KMS-11 (cell line): Measurements from ENCODE around the gene ARID1B.

Source experiments
- H2AFZ ChIP-seq: fragments of 200-600 bp; sonication (generic); 2 replicates; pipeline ENCODE4 v1.6.1; 2016; ENCODE audit warnings: antibody characterized with exemption, mixed run types, low read depth
- H3K27ac ChIP-seq: fragments of 200-600 bp; sonication (generic); 2 replicates; pipeline ENCODE4 v1.6.1; 2016; ENCODE audit warnings: mild to moderate bottlenecking, mixed run types
- H3K27me3 ChIP-seq: fragments of 200-600 bp; sonication (generic); 2 replicates; pipeline ENCODE4 v1.6.1; 2017; ENCODE audit warnings: mild to moderate bottlenecking, low read depth, mixed run types, moderate library complexity; ENCODE audit not compliant: insufficient read depth
- H3K36me3 ChIP-seq: fragments of 200-600 bp; sonication (generic); 2 replicates; pipeline ENCODE4 v1.6.1; 2017; ENCODE audit warnings: mild to moderate bottlenecking, mixed run types; ENCODE audit not compliant: insufficient read depth
- H3K4me1 ChIP-seq: fragments of 200-600 bp; sonication (generic); 2 replicates; pipeline ENCODE4 v1.6.1; 2016; ENCODE audit warnings: mild to moderate bottlenecking, low read depth, mixed run types; ENCODE audit not compliant: poor library complexity, severe bottlenecking
- H3K4me2 ChIP-seq: fragments of 200-600 bp; sonication (generic); 2 replicates; pipeline ENCODE4 v1.7.0; 2016; ENCODE audit warnings: mild to moderate bottlenecking, mixed run types
- H3K4me3 ChIP-seq: fragments of 200-600 bp; sonication (generic); IDR thresholded peaks from 2 replicates; pipeline ENCODE4 v1.6.1; 2017; ENCODE audit warnings: low read depth, low read length, mixed read lengths; ENCODE audit not compliant: insufficient read depth
- H3K79me2 ChIP-seq: fragments of 200-600 bp; sonication (generic); 2 replicates; pipeline ENCODE4 v1.6.1; 2016; ENCODE audit warnings: low read depth, mixed run types; ENCODE audit not compliant: insufficient read depth
- H3K9ac ChIP-seq: fragments of 200-600 bp; sonication (generic); 2 replicates; pipeline ENCODE4 v1.6.1; 2016; ENCODE audit warnings: mild to moderate bottlenecking, mixed run types
- H4K20me1 ChIP-seq: fragments of 200-600 bp; sonication (generic); 2 replicates; pipeline ENCODE4 v1.6.1; 2016; ENCODE audit warnings: mild to moderate bottlenecking, mixed run types; ENCODE audit not compliant: insufficient read depth
- CTCF ChIP-seq: fragments of 200-600 bp; sonication (generic); conservative IDR thresholded peaks from 2 replicates; pipeline ENCODE4 v1.6.1; 2017; ENCODE audit warnings: low read depth, mild to moderate bottlenecking, antibody characterized with exemption, low read length, moderate library complexity, mixed read lengths

ARID1B gene

DNA sequence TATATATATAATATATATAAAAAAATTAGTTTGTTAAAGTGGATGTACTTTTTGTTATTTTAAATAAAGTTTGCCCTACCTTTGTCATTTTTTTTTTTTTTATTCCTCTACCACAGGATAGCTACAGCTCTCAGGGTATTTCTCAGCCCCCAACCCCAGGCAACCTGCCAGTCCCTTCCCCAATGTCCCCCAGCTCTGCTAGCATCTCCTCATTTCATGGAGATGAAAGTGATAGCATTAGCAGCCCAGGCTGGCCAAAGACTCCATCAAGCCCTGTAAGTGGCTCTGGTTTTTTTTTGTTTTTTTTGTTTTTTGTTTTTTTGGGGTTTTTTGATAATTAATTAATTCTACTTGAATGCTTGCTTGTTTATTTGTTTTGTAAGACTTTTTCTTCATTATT is 397.6 kb downstream of the ARID1B start:
- Histone ChIP-seq H3K27ac (no peak overlapping the region), H3K4me2 (no peak overlapping the region), H3K4me3 (no peak overlapping the region), H3K79me2 (no peaks in the 10 kb centered on the region), H2AFZ (no peak overlapping the region), H3K9ac (no peak overlapping the region), H3K4me1 (peaks cover 44% of the 10 kb centered on the region), H3K27me3 (no peaks in the 10 kb centered on the region), H3K36me3 (no peaks in the 10 kb centered on the region), H4K20me1 (no peaks in the 10 kb centered on the region)
- TF ChIP-seq CTCF = no peak

DNA sequence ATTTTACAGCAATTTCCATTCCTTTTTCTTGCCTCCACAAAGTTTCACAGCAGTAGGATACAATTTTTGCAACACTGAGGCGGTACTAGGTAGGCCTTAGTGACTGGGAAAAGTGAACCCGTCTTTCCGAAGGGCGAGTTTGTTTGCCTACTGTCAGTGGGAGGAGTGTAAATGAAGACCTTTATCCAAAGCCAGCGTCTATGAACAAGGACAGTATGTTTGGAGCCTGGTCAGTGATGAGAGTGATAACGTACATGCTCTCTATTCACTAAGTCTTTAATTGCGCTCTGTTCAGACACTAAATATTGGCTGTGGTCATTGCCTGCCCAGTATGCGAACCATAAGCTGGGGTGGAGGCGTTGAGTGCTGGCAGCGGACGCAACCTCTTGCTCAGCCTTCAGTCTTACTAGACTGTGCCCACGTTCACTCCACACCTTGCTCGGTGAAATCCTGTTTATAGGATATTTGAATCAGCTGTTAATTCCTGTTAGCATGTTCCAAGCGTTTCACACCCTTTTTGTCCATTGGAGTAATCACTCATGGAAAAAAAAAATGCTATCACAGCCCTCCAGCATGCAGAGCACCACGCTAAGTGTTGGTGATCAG is 400.7 kb downstream of the ARID1B start:
- Histone ChIP-seq H3K36me3 (no peaks in the 10 kb centered on the region), H3K4me3 (no peak overlapping the region), H3K4me2 (no peak overlapping the region), H3K27ac (no peak overlapping the region), H3K4me1 (peaks cover 49% of the 10 kb centered on the region), H2AFZ (no peak overlapping the region), H3K27me3 (no peaks in the 10 kb centered on the region), H3K79me2 (no peaks in the 10 kb centered on the region), H3K9ac (no peak overlapping the region), H4K20me1 (no peaks in the 10 kb centered on the region)
- TF ChIP-seq CTCF = no peak

GRCh38 chr6:157181649-157182048 is 404.5 kb downstream of the ARID1B start:
- H3K4me2 ChIP-seq = peak overlapping the region; percentile 19; the same call in 1 of the 2 replicates
- no peaks in the 10 kb centered on the region for H3K79me2 ChIP-seq
- H4K20me1 ChIP-seq = no peaks in the 10 kb centered on the region
- H3K4me1 ChIP-seq = peaks cover 54% of the 10 kb centered on the region
- peak overlapping the region; percentile 70 for H3K27ac ChIP-seq
- 0 out of 2 replicates have a peak, but pooled peaks cover 2% of the 10 kb centered on the region for H3K36me3 ChIP-seq
- H2AFZ ChIP-seq = no peak overlapping the region
- H3K4me3 ChIP-seq = no peak overlapping the region
- H3K9ac ChIP-seq = no peak overlapping the region
- TF ChIP-seq CTCF = no peak
- no peaks in the 10 kb centered on the region for H3K27me3 ChIP-seq

GRCh38 chr6:157182503-157183264 is 405.5 kb downstream of the ARID1B start:
- no peaks in the 10 kb centered on the region for H4K20me1 ChIP-seq
- no peak overlapping the region for H2AFZ ChIP-seq
- 0 out of 2 replicates have a peak, but pooled peaks cover 2% of the 10 kb centered on the region for H3K36me3 ChIP-seq
- TF ChIP-seq CTCF = no peak
- peak overlapping the region; percentile 70 for H3K27ac ChIP-seq
- no peaks in the 10 kb centered on the region for H3K79me2 ChIP-seq
- H3K4me3 ChIP-seq = no peak overlapping the region
- peaks cover 65% of the 10 kb centered on the region for H3K4me1 ChIP-seq
- peak overlapping the region; percentile 19 for H3K4me2 ChIP-seq
- no peaks in the 10 kb centered on the region for H3K27me3 ChIP-seq
- no peak overlapping the region; the same call in 1 of the 2 replicates for H3K9ac ChIP-seq
